ENCODE results near the gene FOS.

- no peak for TF ChIP-seq EZH2 (IDR thresholded peaks at IDR 0.05; ENCODE audit: borderline replicate concordance, low read length)
- TF ChIP-seq CTCF (conservative IDR thresholded peaks at IDR 0.05 in 1 of 2, IDR thresholded peaks at IDR 0.05 in 1 of 2; ENCODE audit: extremely low read depth in 1 of 2, insufficient read depth in 1 of 2, low read depth in 1 of 2, low read length in 2 of 2): no peak
Measured at GRCh38 chr14:75238756-75239455, 39.7 kb upstream of the FOS start.

All from mammary epithelial cell (primary cell).